Neural progenitor cell (in vitro differentiated cells): Measurements from ENCODE around the gene TIMP3. TPM values are rescaled to one million over a fixed set of nuclear protein-coding genes. Genes with fewer than 3 reads are reported as not detected.
A peak's percentile ranks its signal among the peaks of the same experiment; 100 is the strongest.

Source experiments
- DNase-seq: peaks from one replicate; pipeline ENCODE4 v3.0.0-alpha.2; 2016; ENCODE audit warnings: low spot score
- H2AFZ ChIP-seq: fragments of 200-600 bp; sonication (generic); replicated peaks from 2 replicates; pipeline ENCODE4 v1.6.1; 2016; ENCODE audit warnings: antibody characterized with exemption
- H3F3A ChIP-seq: fragments of 200-600 bp; sonication (generic); 2 replicates; pipeline ENCODE4 v1.6.1; 2016; ENCODE audit warnings: antibody characterized with exemption, low read depth
- H3K27ac ChIP-seq: fragments of 200-600 bp; sonication (generic); 2 replicates; pipeline ENCODE4 v1.5.1; 2016; ENCODE audit warnings: mild to moderate bottlenecking
- H3K27me3 ChIP-seq: fragments of 200-600 bp; sonication (generic); 2 replicates; pipeline ENCODE4 v1.6.1; 2016; ENCODE audit warnings: mild to moderate bottlenecking, moderate library complexity
- H3K36me3 ChIP-seq: fragments of 200-600 bp; sonication (generic); 2 replicates; pipeline ENCODE4 v1.5.1; 2016
- H3K4me1 ChIP-seq: fragments of 200-600 bp; sonication (generic); 2 replicates; pipeline ENCODE4 v1.6.1; 2016; ENCODE audit warnings: mixed run types
- H3K4me2 ChIP-seq: fragments of 200-600 bp; sonication (generic); 2 replicates; pipeline ENCODE4 v1.6.1; 2016
- H3K4me3 ChIP-seq: fragments of 200-600 bp; sonication (generic); 2 replicates; pipeline ENCODE4 v1.5.1; 2016
- H3K79me2 ChIP-seq: fragments of 200-600 bp; sonication (generic); 2 replicates; pipeline ENCODE4 v1.6.1; 2016; ENCODE audit warnings: low read depth
- H3K9ac ChIP-seq: fragments of 200-600 bp; sonication (generic); 2 replicates; pipeline ENCODE4 v1.6.1; 2016
- H3K9me3 ChIP-seq: fragments of 200-600 bp; sonication (generic); 2 replicates; pipeline ENCODE4 v1.5.1; 2016; ENCODE audit warnings: low read depth
- H4K20me1 ChIP-seq: fragments of 200-600 bp; sonication (generic); 2 replicates; pipeline ENCODE4 v1.6.1; 2016; ENCODE audit warnings: low read depth
- H3K27ac Mint-ChIP-seq: 3 replicates; pipeline ENCODE4 v1.8.0; 2021; ENCODE audit warnings: mixed read lengths
- H3K27me3 Mint-ChIP-seq: 2 replicates; pipeline ENCODE4 v1.8.0; 2022; ENCODE audit warnings: low read depth, mild to moderate bottlenecking, inconsistent platforms, moderate library complexity, mixed read lengths; ENCODE audit not compliant: insufficient read depth
- H3K36me3 Mint-ChIP-seq: 3 replicates; pipeline ENCODE4 v1.8.0; 2021; ENCODE audit warnings: mixed read lengths
- H3K4me1 Mint-ChIP-seq: 3 replicates; pipeline ENCODE4 v1.8.0; 2021; ENCODE audit warnings: mixed read lengths
- H3K4me3 Mint-ChIP-seq: 3 replicates; pipeline ENCODE4 v1.8.0; 2021; ENCODE audit warnings: mild to moderate bottlenecking, moderate library complexity, mixed read lengths
- H3K9me3 Mint-ChIP-seq: 3 replicates; pipeline ENCODE4 v1.8.0; 2020; ENCODE audit warnings: mixed read lengths
- EZH2 ChIP-seq: fragments of 200-600 bp; sonication (generic); IDR thresholded peaks from 2 replicates; pipeline ENCODE4 v1.6.1; 2017; ENCODE audit warnings: antibody characterized with exemption, mild to moderate bottlenecking, moderate library complexity
- EZH2phosphoT487 ChIP-seq: fragments of 200-600 bp; sonication (generic); IDR thresholded peaks from 2 replicates; pipeline ENCODE4 v1.6.1; 2017; ENCODE audit warnings: antibody characterized with exemption
- total RNA-seq: library from RNA; depleted of rRNA; stranded (reverse); fragments of >200 nt; gene quantifications from 2 replicates; pipeline ENCODE4 v1.2.3, GENCODE V29; 2015; ENCODE audit warnings: low replicate concordance
- TF ChIP-seq, protein P1 (sequence below): fragments of 200-600 bp; sonication (generic); IDR thresholded peaks from 2 replicates; pipeline ENCODE4 v1.5.1; 2017; ENCODE audit warnings: antibody characterized with exemption, mild to moderate bottlenecking

The TIMP3 gene
- total RNA-seq, 1 donor from 2014 or later: 6.3 TPM

DNA sequence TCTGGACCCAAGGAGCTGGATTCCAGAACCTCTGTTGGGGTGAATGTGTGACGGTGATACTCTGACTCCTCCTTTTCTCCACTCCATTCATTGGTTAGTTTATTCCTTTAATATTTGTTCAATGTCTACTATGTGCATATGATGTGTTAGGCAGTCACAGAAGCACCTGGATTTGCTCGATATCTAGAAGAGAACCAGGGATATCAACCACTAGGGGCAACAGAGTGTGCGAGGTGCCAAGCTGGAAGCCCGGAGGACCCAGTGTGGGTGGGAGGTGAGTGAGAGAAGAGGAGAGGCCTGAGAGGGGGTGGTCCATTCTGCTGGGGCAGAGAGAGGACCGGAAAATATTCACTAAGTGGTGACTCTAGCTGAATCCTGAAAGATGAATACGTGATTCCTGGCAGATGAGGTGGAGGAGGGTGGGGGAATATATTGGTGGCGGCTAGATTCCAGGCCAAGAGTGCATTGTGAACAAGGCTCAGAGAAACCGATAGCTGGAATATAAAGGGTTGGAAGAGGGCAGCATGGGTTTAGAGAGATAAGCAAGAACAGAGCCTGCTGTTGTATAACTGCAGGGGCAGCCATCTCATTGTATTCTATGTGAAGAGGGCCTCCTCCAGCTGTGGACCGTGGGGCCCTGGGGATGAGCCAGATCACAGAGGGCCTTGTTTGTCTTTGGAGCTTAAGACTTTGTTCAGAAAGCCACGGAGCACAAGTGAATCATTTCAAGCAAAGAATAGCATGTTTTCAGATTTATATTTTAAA lies 6.9 kb upstream of the TIMP3 start:
- Histone ChIP-seq H4K20me1 (no peaks in the 10 kb centered on the region), H3F3A (no peaks in the 10 kb centered on the region), H3K9me3 (no peaks in the 10 kb centered on the region), H3K79me2 (no peaks in the 10 kb centered on the region), H3K4me1 (peaks cover 7% of the 10 kb centered on the region), H3K4me3 (no peak overlapping the region), H3K27ac (no peak overlapping the region), H2AFZ (no peak overlapping the region), H3K27me3 (peaks cover 1% of the 10 kb centered on the region), H3K36me3 (no peaks in the 10 kb centered on the region), H3K9ac (no peak overlapping the region), H3K4me2 (no peak overlapping the region)
- Mint-ChIP-seq H3K4me3 (no peak overlapping the region), H3K36me3 (no peaks in the 10 kb centered on the region), H3K27ac (peak overlapping the region; percentile 35), H3K4me1 (peaks cover 13% of the 10 kb centered on the region), H3K9me3 (no peaks in the 10 kb centered on the region), H3K27me3 (peaks cover 3% of the 10 kb centered on the region)
- TF ChIP-seq EZH2 (no peak), EZH2phosphoT487 (no peak)
- TF ChIP-seq, protein P1, sequence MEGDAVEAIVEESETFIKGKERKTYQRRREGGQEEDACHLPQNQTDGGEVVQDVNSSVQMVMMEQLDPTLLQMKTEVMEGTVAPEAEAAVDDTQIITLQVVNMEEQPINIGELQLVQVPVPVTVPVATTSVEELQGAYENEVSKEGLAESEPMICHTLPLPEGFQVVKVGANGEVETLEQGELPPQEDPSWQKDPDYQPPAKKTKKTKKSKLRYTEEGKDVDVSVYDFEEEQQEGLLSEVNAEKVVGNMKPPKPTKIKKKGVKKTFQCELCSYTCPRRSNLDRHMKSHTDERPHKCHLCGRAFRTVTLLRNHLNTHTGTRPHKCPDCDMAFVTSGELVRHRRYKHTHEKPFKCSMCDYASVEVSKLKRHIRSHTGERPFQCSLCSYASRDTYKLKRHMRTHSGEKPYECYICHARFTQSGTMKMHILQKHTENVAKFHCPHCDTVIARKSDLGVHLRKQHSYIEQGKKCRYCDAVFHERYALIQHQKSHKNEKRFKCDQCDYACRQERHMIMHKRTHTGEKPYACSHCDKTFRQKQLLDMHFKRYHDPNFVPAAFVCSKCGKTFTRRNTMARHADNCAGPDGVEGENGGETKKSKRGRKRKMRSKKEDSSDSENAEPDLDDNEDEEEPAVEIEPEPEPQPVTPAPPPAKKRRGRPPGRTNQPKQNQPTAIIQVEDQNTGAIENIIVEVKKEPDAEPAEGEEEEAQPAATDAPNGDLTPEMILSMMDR: peak; percentile 28
- DNase-seq: no peak

DNA sequence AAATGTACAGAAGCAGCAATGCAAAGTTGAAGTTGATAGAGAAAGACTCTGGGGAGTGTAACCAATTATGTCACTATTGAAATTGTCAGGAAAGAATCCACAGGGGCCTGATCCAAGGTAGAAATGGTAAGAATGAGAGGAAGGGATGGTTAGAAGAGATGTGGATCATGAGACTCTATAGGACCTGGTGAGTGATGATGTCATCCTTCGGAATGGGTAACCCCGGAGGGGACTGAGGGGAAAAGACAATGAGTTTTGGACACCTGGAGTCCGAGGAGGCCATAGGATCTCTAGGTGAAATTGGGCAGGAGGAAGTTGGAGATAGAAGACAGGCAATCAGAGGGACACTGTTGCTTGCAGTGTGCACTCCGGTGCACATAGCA lies 6.3 kb upstream of the TIMP3 start:
- H3K27ac Mint-ChIP-seq: no peak overlapping the region
- TF ChIP-seq, protein P1: no peak
- no peak for TF ChIP-seq EZH2
- no peak for TF ChIP-seq EZH2phosphoT487
- H3K9ac ChIP-seq: no peak overlapping the region
- H3K4me1 ChIP-seq: peaks cover 7% of the 10 kb centered on the region
- peaks cover 3% of the 10 kb centered on the region for H3K27me3 Mint-ChIP-seq
- H3K4me2 ChIP-seq: no peak overlapping the region
- H3K27me3 ChIP-seq: peaks cover 7% of the 10 kb centered on the region
- H3K4me3 ChIP-seq: no peak overlapping the region
- H3K36me3 Mint-ChIP-seq: no peaks in the 10 kb centered on the region
- no peaks in the 10 kb centered on the region for H3K36me3 ChIP-seq
- no peak overlapping the region for H3K27ac ChIP-seq
- no peaks in the 10 kb centered on the region for H3F3A ChIP-seq
- no peak overlapping the region for H2AFZ ChIP-seq
- no peak for DNase-seq
- no peak overlapping the region for H3K4me3 Mint-ChIP-seq
- H3K9me3 Mint-ChIP-seq: no peaks in the 10 kb centered on the region
- no peaks in the 10 kb centered on the region for H3K79me2 ChIP-seq
- H4K20me1 ChIP-seq: no peaks in the 10 kb centered on the region
- no peaks in the 10 kb centered on the region for H3K9me3 ChIP-seq
- peaks cover 13% of the 10 kb centered on the region for H3K4me1 Mint-ChIP-seq

DNA sequence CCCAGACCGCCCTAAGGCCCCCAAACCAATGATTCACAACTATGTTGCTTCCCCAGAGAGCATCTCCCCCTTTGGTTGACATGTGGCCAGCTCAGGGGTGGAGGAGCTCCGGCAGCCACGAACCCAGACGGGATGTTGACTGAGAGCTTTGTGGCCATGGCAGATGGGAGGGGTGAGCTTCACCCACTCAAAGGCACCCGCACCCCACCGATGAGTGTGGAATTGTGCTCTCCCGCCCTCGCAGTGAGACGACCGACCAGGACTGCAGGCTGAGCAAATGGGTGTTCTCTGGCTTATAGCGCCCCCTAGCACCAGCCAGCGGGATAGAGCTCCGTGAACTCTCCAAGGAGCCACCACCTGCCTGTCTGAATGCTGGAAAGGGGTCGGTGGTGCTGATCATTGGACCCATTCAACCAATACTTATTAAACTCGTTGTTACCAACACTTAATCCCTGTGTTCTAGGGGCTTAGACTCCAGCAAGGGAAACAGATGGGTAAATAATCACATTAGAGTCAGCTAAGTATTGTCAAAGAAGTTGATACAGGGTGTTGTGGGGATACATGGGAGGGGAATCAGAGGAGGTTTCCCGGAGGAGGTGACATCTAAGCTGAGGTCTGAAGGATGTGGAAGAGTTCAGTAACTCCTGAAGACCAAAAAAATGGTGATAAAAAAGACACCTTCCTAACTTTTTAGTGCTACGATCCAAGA lies 4.5 kb upstream of the TIMP3 start:
- Histone ChIP-seq H4K20me1 (no peaks in the 10 kb centered on the region), H3K4me3 (no peak overlapping the region), H3F3A (no peaks in the 10 kb centered on the region), H3K9ac (no peak overlapping the region), H3K4me1 (peaks cover 7% of the 10 kb centered on the region), H2AFZ (no peak overlapping the region), H3K9me3 (no peaks in the 10 kb centered on the region), H3K79me2 (no peaks in the 10 kb centered on the region), H3K27ac (no peak overlapping the region), H3K4me2 (no peak overlapping the region), H3K36me3 (no peaks in the 10 kb centered on the region), H3K27me3 (peaks cover 21% of the 10 kb centered on the region)
- no peaks in the 10 kb centered on the region for H3K36me3 Mint-ChIP-seq
- H3K4me3 Mint-ChIP-seq: no peak overlapping the region
- H3K27ac Mint-ChIP-seq: peak overlapping the region; percentile 28
- TF ChIP-seq, protein P1: peak; percentile 94
- no peak for TF ChIP-seq EZH2phosphoT487
- no peak for TF ChIP-seq EZH2
- H3K9me3 Mint-ChIP-seq: no peaks in the 10 kb centered on the region
- peaks cover 13% of the 10 kb centered on the region for H3K4me1 Mint-ChIP-seq
- peaks cover 3% of the 10 kb centered on the region for H3K27me3 Mint-ChIP-seq
- DNase-seq: peak; percentile 82
